ENCODE data around the gene TFAP2E.

TFAP2E gene

DNA sequence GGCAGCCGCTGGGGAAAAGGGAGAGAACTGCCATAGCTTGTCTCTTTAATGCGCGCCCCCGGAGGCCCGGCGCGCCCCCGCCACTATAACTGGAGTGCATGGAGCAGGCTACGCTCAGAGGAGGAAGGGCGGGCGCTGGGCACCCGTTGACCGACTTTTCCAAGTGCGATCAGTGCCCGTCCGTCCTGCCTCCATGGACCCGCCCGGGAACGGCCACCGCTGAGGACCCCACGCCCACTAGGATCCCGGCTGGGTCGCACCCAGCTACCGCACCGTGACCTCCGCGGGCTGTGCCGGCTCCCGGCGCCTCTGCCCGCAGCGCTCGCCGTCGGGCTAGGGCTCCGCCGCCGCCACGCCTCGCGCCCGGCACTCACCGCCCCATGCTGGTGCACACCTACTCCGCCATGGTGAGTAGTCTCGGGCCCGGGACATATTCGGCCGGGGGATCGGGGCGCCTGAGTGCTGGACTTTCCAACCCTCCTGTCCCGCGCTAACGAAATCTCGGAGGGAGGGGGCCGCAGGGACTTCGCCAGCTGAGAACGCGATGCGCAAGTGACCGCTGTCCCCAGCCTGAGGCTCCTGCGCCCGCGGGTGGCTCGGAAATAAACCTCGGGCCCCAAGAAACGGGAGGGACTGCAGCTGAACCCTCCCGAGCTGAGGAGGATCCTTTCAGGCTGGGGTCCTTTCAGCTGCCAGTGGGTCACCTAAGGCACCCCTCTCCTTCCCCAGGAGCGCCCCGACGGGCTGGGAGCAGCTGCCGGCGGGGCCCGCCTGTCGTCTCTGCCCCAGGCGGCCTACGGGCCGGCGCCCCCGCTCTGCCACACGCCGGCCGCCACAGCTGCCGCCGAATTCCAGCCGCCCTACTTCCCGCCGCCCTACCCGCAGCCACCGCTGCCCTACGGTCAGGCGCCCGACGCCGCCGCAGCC is at the start of gene TFAP2E:
TFAP2E (plus strand) TSS at position 117 of the 927 bp plus-strand sequence; CDS start at position 381, 264 bp downstream.
- no peak within 1 kb of the TSS for H3K27ac ChIP-seq
- H3K4me1 ChIP-seq (ENCODE audit: control insufficient read depth in 1 of 2, insufficient read depth in 1 of 2, low read depth in 1 of 2, low read length in 1 of 2), result peaks cover 31 to 35% of the 10 kb centered on the region in 2 experiments
- no peaks in the 10 kb centered on the region for H3K36me3 ChIP-seq
- H3K9me3 ChIP-seq, result no peaks in the 10 kb centered on the region
- TF ChIP-seq, protein P1, sequence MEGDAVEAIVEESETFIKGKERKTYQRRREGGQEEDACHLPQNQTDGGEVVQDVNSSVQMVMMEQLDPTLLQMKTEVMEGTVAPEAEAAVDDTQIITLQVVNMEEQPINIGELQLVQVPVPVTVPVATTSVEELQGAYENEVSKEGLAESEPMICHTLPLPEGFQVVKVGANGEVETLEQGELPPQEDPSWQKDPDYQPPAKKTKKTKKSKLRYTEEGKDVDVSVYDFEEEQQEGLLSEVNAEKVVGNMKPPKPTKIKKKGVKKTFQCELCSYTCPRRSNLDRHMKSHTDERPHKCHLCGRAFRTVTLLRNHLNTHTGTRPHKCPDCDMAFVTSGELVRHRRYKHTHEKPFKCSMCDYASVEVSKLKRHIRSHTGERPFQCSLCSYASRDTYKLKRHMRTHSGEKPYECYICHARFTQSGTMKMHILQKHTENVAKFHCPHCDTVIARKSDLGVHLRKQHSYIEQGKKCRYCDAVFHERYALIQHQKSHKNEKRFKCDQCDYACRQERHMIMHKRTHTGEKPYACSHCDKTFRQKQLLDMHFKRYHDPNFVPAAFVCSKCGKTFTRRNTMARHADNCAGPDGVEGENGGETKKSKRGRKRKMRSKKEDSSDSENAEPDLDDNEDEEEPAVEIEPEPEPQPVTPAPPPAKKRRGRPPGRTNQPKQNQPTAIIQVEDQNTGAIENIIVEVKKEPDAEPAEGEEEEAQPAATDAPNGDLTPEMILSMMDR (IDR thresholded peaks at IDR 0.05), result no peak
- peaks cover 33% of the 10 kb centered on the region for H3K27me3 ChIP-seq
- peak within 1 kb of the TSS; percentile 43 to 46 for H3K4me3 ChIP-seq (ENCODE audit: low read depth in 1 of 2, low read length in 1 of 2)

DNA sequence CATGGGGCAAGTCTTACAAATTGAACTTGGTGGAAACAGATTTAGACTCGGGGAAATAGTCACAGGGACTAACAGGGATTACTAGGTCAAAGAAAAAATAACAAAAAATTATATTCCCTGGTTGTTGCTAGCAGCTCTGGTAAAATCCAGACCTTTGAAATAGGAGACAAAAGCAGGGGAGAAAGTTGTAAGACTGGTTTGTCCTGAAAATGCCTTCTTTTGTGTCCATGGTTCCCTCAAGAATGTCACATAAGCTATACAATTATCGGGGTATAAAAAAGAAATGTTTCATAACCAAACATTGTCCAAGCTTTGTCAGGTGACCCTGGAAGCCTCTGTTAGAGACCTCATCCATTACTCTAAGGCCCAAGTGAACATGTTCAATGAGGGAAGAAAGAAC is 49.0 kb upstream of the TFAP2E start:
- H3K27ac ChIP-seq, result no peak overlapping the region
- no peaks in the 10 kb centered on the region for H3K4me1 ChIP-seq (ENCODE audit: control insufficient read depth in 1 of 2, insufficient read depth in 1 of 2, low read depth in 1 of 2, low read length in 1 of 2)
- no peaks in the 10 kb centered on the region for H3K9me3 ChIP-seq
- no peaks in the 10 kb centered on the region for H3K36me3 ChIP-seq
- TF ChIP-seq, protein P1 (IDR thresholded peaks at IDR 0.05), result no peak
- no peak overlapping the region for H3K4me3 ChIP-seq (ENCODE audit: low read depth in 1 of 2, low read length in 1 of 2)
- H3K27me3 ChIP-seq, result no peaks in the 10 kb centered on the region

DNA sequence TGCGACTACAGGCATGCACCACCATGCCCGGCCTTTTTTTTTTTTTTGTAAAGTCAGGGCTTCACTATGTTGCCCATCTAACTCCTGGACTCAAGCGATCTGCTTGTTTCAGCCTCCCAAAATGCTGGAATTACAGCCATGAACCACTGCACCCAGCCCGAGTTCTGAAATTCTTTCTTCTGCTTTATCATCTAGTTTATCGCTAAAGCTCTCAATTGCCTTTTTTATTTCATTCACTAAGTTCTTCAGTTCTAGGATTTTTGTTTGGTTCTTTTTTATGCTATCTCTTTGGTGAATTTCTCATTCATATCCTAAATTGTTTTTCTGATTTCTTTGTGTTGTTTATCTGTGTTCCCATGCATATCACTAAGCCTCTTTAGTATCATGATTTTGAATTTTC is 42.9 kb upstream of the TFAP2E start:
- Histone ChIP-seq H3K27ac (no peak overlapping the region), H3K27me3 (no peaks in the 10 kb centered on the region), H3K9me3 (no peaks in the 10 kb centered on the region), H3K4me3 (ENCODE audit: low read depth in 1 of 2, low read length in 1 of 2) (no peak overlapping the region), H3K4me1 (ENCODE audit: control insufficient read depth in 1 of 2, insufficient read depth in 1 of 2, low read depth in 1 of 2, low read length in 1 of 2) (no peaks in the 10 kb centered on the region), H3K36me3 (peaks cover 10% of the 10 kb centered on the region)
- TF ChIP-seq, protein P1 (IDR thresholded peaks at IDR 0.05), result no peak

DNA sequence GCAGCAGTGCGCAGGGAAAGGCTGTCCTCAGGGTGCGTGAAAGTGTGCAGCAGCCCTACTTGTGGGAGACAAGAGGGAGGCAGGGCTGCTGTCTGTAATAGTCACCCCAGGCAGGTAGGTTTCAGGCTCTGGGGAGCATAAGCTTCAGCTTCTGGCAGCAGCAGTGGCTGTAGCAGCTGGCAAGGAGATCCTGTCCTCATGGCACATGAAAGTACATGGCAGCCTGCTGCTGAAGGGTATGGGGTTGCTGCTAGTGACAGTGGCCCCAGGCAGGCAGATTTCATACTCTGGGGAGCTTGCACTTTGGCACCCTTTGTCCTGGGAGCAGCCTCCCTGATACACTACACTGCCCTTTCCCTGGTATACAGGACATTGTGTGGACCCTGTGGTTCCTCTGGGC is 42.2 kb upstream of the TFAP2E start:
- no peaks in the 10 kb centered on the region for H3K27me3 ChIP-seq
- peaks cover 10% of the 10 kb centered on the region for H3K36me3 ChIP-seq
- TF ChIP-seq, protein P1 (IDR thresholded peaks at IDR 0.05), result no peak
- no peaks in the 10 kb centered on the region for H3K9me3 ChIP-seq
- no peak overlapping the region for H3K4me3 ChIP-seq (ENCODE audit: low read depth in 1 of 2, low read length in 1 of 2)
- H3K27ac ChIP-seq, result no peak overlapping the region
- no peaks in the 10 kb centered on the region for H3K4me1 ChIP-seq (ENCODE audit: control insufficient read depth in 1 of 2, insufficient read depth in 1 of 2, low read depth in 1 of 2, low read length in 1 of 2)

DNA sequence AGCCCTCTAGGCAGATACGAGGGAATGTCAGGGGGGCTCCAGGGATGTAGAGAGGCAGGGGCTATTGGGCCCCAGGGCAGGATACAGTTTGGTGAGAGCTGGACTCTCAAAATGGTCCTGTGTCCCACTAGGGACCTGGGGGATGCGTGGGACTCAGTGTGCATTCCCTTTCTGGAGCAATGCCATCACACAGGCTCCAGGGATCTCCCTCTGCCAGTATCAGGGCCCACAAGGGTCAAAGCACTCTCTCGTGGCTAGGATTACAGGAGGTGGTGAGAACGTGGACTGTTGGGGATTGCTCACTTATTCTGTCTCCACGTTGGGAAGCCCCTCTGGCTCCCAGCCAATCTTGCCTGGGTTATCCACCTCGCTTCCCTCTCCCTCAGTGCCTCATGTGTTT is 41.7 kb upstream of the TFAP2E start:
- no peak overlapping the region for H3K4me3 ChIP-seq (ENCODE audit: low read depth in 1 of 2, low read length in 1 of 2)
- no peak overlapping the region for H3K27ac ChIP-seq
- TF ChIP-seq, protein P1 (IDR thresholded peaks at IDR 0.05), result no peak
- H3K4me1 ChIP-seq (ENCODE audit: control insufficient read depth in 1 of 2, insufficient read depth in 1 of 2, low read depth in 1 of 2, low read length in 1 of 2), result no peaks in the 10 kb centered on the region
- H3K36me3 ChIP-seq, result peaks cover 10% of the 10 kb centered on the region
- H3K27me3 ChIP-seq, result no peaks in the 10 kb centered on the region
- H3K9me3 ChIP-seq, result no peaks in the 10 kb centered on the region
